KMS-11 (cell line): ENCODE measurements around the gene MLANA.

Experiments used
- H2AFZ ChIP-seq: fragments of 200-600 bp; sonication (generic); 2 replicates; pipeline ENCODE4 v1.6.1; 2016; ENCODE audit warnings: antibody characterized with exemption, mixed run types, low read depth
- H3K27ac ChIP-seq: fragments of 200-600 bp; sonication (generic); 2 replicates; pipeline ENCODE4 v1.6.1; 2016; ENCODE audit warnings: mild to moderate bottlenecking, mixed run types
- H3K27me3 ChIP-seq: fragments of 200-600 bp; sonication (generic); 2 replicates; pipeline ENCODE4 v1.6.1; 2017; ENCODE audit warnings: mild to moderate bottlenecking, low read depth, mixed run types, moderate library complexity; ENCODE audit not compliant: insufficient read depth
- H3K36me3 ChIP-seq: fragments of 200-600 bp; sonication (generic); 2 replicates; pipeline ENCODE4 v1.6.1; 2017; ENCODE audit warnings: mild to moderate bottlenecking, mixed run types; ENCODE audit not compliant: insufficient read depth
- H3K4me1 ChIP-seq: fragments of 200-600 bp; sonication (generic); 2 replicates; pipeline ENCODE4 v1.6.1; 2016; ENCODE audit warnings: mild to moderate bottlenecking, low read depth, mixed run types; ENCODE audit not compliant: poor library complexity, severe bottlenecking
- H3K4me2 ChIP-seq: fragments of 200-600 bp; sonication (generic); 2 replicates; pipeline ENCODE4 v1.7.0; 2016; ENCODE audit warnings: mild to moderate bottlenecking, mixed run types
- H3K4me3 ChIP-seq: fragments of 200-600 bp; sonication (generic); IDR thresholded peaks from 2 replicates; pipeline ENCODE4 v1.6.1; 2017; ENCODE audit warnings: low read depth, low read length, mixed read lengths; ENCODE audit not compliant: insufficient read depth
- H3K79me2 ChIP-seq: fragments of 200-600 bp; sonication (generic); 2 replicates; pipeline ENCODE4 v1.6.1; 2016; ENCODE audit warnings: low read depth, mixed run types; ENCODE audit not compliant: insufficient read depth
- H3K9ac ChIP-seq: fragments of 200-600 bp; sonication (generic); 2 replicates; pipeline ENCODE4 v1.6.1; 2016; ENCODE audit warnings: mild to moderate bottlenecking, mixed run types
- H4K20me1 ChIP-seq: fragments of 200-600 bp; sonication (generic); 2 replicates; pipeline ENCODE4 v1.6.1; 2016; ENCODE audit warnings: mild to moderate bottlenecking, mixed run types; ENCODE audit not compliant: insufficient read depth
- CTCF ChIP-seq: fragments of 200-600 bp; sonication (generic); conservative IDR thresholded peaks from 2 replicates; pipeline ENCODE4 v1.6.1; 2017; ENCODE audit warnings: low read depth, mild to moderate bottlenecking, antibody characterized with exemption, low read length, moderate library complexity, mixed read lengths

MLANA gene

GRCh38 chr9:5864446-5864845 is 26.2 kb upstream of the MLANA start:
- Histone ChIP-seq H3K4me1 (no peaks in the 10 kb centered on the region), H3K36me3 (no peaks in the 10 kb centered on the region), H2AFZ (no peak overlapping the region), H3K9ac (no peak overlapping the region), H3K27ac (no peak overlapping the region), H3K79me2 (no peaks in the 10 kb centered on the region), H4K20me1 (no peaks in the 10 kb centered on the region), H3K27me3 (no peaks in the 10 kb centered on the region), H3K4me2 (no peak overlapping the region), H3K4me3 (no peak overlapping the region)
- TF ChIP-seq CTCF: no peak

GRCh38 chr9:5866272-5866671 is 24.4 kb upstream of the MLANA start:
- Histone ChIP-seq H3K9ac (no peak overlapping the region), H3K4me1 (no peaks in the 10 kb centered on the region), H3K36me3 (no peaks in the 10 kb centered on the region), H3K79me2 (no peaks in the 10 kb centered on the region), H4K20me1 (no peaks in the 10 kb centered on the region), H3K4me2 (no peak overlapping the region), H3K4me3 (no peak overlapping the region), H2AFZ (no peak overlapping the region), H3K27me3 (no peaks in the 10 kb centered on the region), H3K27ac (no peak overlapping the region)
- TF ChIP-seq CTCF: no peak

GRCh38 chr9:5866685-5867084 is 24.0 kb upstream of the MLANA start:
- no peaks in the 10 kb centered on the region for H3K27me3 ChIP-seq
- TF ChIP-seq CTCF: no peak
- H3K36me3 ChIP-seq: no peaks in the 10 kb centered on the region
- no peak overlapping the region for H3K27ac ChIP-seq
- no peak overlapping the region for H2AFZ ChIP-seq
- H4K20me1 ChIP-seq: no peaks in the 10 kb centered on the region
- no peaks in the 10 kb centered on the region for H3K4me1 ChIP-seq
- no peak overlapping the region for H3K9ac ChIP-seq
- H3K4me3 ChIP-seq: no peak overlapping the region
- H3K79me2 ChIP-seq: no peaks in the 10 kb centered on the region
- H3K4me2 ChIP-seq: no peak overlapping the region

- Histone ChIP-seq H3K9ac (no peak overlapping the region), H3K36me3 (no peaks in the 10 kb centered on the region), H3K4me2 (no peak overlapping the region), H3K27ac (no peak overlapping the region), H2AFZ (no peak overlapping the region), H3K79me2 (no peaks in the 10 kb centered on the region), H4K20me1 (no peaks in the 10 kb centered on the region), H3K27me3 (no peaks in the 10 kb centered on the region), H3K4me3 (no peak overlapping the region), H3K4me1 (no peaks in the 10 kb centered on the region)
- TF ChIP-seq CTCF: no peak
These were observed 22.5 kb upstream of the MLANA start for GRCh38 chr9:5868235-5868634.
